Measurements from ENCODE around the gene NCKAP5.

Gene NCKAP5

DNA sequence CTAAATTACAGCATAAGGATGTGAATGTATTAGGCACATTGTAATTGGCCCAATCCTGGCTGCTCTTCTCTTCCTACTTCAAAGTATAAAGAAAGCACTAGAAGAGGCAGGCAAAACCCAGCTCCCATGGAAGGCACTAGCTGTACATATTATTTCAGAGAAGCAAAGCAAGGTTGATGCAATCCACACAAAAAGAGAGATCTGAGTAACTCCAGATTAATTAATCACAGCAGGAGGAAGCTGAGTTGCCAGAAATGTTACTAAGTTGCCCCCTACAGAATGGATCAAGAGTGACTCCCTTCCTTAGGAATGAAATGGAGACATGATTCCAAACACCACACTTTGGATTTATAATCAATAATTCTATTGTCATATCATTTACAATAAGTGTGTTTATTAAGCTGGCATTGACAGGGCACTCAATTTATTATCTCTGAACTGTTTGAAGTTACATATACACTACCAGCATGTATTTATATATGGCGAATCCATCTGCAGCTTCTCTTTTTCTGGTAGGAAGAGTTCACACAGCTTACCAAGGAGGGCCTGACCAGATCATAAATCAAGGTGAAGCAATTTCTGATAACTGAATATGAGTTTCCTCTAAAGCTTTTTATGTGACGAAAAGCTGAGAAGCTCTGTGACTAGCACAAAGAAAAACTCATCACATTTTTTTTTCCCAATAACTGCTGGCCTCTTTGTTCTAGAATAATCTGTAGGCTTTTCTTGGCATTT is 505.2 kb downstream of the NCKAP5 start:
- TF ChIP-seq, protein P1, sequence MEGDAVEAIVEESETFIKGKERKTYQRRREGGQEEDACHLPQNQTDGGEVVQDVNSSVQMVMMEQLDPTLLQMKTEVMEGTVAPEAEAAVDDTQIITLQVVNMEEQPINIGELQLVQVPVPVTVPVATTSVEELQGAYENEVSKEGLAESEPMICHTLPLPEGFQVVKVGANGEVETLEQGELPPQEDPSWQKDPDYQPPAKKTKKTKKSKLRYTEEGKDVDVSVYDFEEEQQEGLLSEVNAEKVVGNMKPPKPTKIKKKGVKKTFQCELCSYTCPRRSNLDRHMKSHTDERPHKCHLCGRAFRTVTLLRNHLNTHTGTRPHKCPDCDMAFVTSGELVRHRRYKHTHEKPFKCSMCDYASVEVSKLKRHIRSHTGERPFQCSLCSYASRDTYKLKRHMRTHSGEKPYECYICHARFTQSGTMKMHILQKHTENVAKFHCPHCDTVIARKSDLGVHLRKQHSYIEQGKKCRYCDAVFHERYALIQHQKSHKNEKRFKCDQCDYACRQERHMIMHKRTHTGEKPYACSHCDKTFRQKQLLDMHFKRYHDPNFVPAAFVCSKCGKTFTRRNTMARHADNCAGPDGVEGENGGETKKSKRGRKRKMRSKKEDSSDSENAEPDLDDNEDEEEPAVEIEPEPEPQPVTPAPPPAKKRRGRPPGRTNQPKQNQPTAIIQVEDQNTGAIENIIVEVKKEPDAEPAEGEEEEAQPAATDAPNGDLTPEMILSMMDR (IDR thresholded peaks at IDR 0.05; ENCODE audit: insufficient read depth, low read length, missing control alignments) = no peak
- no peak for DNase-seq (ENCODE audit: low read depth, low spot score)
- CTCF ChIA-PET = no interaction called here
- POLR2A ChIA-PET = no interaction called here
- no peak overlapping the region for H3K4me3 ChIP-seq (ENCODE audit: low read depth, low read length)

DNA sequence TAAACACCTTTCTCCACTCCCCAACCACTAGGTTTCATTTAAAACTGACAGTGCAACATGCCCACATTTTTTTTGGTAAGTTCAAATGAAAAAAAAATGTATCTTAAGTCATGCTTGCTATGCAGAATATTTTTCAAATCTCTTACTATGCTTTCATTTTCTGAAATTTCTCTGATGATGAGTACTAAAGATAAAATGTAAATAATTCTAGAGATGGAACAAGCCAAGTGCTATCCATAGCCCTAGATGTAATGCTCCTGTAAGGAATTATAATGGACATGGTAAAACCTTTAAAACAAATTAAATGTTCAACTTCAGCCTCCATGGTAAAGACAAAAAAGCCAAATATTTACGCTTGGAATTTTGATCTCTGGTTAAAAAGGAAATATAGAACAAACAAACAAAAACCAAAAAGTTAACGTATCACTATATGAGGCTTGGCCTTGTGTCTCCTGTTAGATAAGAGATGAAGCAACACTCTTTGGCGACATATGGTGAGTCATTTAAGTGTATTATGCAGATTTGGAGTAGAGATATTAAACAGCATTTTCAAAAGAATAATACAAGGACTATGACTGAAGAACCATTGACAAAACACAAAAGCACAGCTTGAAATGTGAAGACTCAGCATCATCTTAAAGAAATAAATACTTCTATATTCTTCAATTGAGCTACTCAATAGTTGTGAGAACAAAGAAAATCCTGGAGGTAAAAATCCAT is 506.2 kb downstream of the NCKAP5 start:
- no peak overlapping the region for H3K4me3 ChIP-seq (ENCODE audit: low read depth, low read length)
- TF ChIP-seq, protein P1 (IDR thresholded peaks at IDR 0.05; ENCODE audit: insufficient read depth, low read length, missing control alignments) = no peak
- DNase-seq (ENCODE audit: low read depth, low spot score) = no peak
- CTCF ChIA-PET = no interaction called here
- POLR2A ChIA-PET = no interaction called here

DNA sequence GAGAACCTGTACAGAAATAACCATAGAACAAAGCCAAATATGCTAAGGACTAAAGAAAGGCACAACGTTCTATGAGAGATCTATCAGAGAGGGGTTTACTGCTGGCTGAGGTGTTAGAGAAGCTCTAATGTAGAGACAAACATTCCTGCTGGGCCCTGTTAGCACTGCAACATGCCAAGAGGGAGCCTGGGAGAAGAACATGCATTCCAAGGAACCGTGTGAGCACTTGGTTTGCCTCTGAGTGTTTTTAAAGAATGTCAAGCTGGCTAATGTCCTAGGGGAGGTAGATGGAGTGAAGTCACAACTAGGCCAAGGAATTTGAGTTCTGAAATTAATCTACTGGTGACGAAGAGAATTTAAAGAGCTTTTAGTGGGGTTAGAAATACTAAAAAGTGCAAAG is 514.0 kb downstream of the NCKAP5 start:
- TF ChIP-seq, protein P1 (IDR thresholded peaks at IDR 0.05; ENCODE audit: insufficient read depth, low read length, missing control alignments) = no peak
- no peak overlapping the region for H3K4me3 ChIP-seq (ENCODE audit: low read depth, low read length)
- CTCF ChIA-PET = no interaction called here
- POLR2A ChIA-PET = no interaction called here
- peak; percentile 76 for DNase-seq (ENCODE audit: low read depth, low spot score)

DNA sequence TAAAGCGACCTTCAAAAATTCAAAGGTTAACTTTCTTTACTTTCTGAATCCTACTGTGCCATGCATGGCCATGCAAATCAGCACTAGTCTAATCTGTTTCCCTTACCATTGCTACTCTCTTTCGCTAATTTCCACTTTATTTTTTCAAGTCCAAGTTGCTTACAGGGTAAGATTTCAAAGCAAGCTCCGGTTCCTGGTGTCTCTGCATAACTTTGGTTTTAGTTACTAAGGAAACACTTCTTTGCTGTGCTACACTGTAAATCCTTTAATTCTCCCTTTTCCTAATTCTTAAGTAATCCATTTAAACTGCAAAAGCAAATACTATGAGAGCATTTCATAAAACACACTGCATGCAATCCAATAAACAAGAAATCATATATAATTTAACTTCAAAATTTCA is 514.7 kb downstream of the NCKAP5 start:
- TF ChIP-seq, protein P1 (IDR thresholded peaks at IDR 0.05; ENCODE audit: insufficient read depth, low read length, missing control alignments) = no peak
- ChIA-PET POLR2A (no interaction called here), CTCF (interaction anchor here (0.7 kb wide), 1 partner anchor 506 kb away, joined by 3 read pairs; no protein-coding TSS in a partner anchor)
- DNase-seq (ENCODE audit: low read depth, low spot score) = no peak
- no peak overlapping the region for H3K4me3 ChIP-seq (ENCODE audit: low read depth, low read length)

DNA sequence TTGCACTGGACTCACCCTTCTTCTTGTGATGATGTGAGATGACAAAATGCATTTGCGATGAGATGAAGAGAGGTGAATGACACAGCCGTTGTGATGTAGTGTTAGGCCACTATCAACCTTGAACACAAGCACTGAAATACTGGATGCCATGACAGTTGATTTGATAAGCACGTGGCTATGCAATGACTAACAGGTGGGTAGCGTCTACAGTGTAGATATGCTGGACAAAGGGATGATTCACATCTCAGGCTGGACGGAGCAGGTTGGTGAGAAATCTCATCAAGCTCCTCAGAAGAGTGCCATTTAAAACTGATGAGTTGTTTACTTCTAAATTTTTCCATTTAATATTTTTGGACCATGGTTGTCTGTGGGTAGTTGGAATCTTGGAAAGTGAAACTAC is 522.5 kb downstream of the NCKAP5 start:
- TF ChIP-seq, protein P1 (IDR thresholded peaks at IDR 0.05; ENCODE audit: insufficient read depth, low read length, missing control alignments) = no peak
- H3K4me3 ChIP-seq (ENCODE audit: low read depth, low read length) = no peak overlapping the region
- POLR2A ChIA-PET = no interaction called here
- CTCF ChIA-PET = no interaction called here
- no peak for DNase-seq (ENCODE audit: low read depth, low spot score)

DNA sequence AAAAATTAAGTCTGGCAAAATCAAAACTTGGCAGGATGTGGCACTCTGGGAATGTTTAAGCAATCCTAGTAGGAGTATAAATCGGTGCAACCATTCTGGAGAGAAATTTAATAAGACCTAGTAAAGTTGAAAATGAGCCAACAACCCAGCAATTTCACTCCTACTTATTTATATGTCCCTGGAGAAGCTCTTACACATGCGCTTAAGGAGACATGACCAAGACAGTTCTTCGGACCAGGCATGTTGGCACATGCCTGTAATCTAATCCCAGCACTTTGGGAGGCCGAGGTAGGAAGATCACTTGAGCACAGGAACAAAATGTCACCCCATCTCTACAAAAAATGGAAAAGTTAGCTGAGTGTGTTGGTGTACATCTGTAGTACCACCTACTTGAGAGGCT is 523.7 kb downstream of the NCKAP5 start:
- ChIA-PET CTCF (no interaction called here), POLR2A (no interaction called here)
- TF ChIP-seq, protein P1 (IDR thresholded peaks at IDR 0.05; ENCODE audit: insufficient read depth, low read length, missing control alignments) = no peak
- no peak for DNase-seq (ENCODE audit: low read depth, low spot score)
- no peak overlapping the region for H3K4me3 ChIP-seq (ENCODE audit: low read depth, low read length)

Measured in AG04449 (cell line).